Measurements from ENCODE around the gene KRT37.
"Not testable (repeated sequence)": the region's sequence is repeated elsewhere in the genome, so short reads cannot be mapped to it uniquely, and the experiment has no call there.

Gene KRT37

GRCh38 chr17:41403404-41404023 is 20.9 kb downstream of the KRT37 start:
- no peak for DNase-seq

GRCh38 chr17:41402161-41402560 is 22.2 kb downstream of the KRT37 start:
- no peak for DNase-seq

DNA sequence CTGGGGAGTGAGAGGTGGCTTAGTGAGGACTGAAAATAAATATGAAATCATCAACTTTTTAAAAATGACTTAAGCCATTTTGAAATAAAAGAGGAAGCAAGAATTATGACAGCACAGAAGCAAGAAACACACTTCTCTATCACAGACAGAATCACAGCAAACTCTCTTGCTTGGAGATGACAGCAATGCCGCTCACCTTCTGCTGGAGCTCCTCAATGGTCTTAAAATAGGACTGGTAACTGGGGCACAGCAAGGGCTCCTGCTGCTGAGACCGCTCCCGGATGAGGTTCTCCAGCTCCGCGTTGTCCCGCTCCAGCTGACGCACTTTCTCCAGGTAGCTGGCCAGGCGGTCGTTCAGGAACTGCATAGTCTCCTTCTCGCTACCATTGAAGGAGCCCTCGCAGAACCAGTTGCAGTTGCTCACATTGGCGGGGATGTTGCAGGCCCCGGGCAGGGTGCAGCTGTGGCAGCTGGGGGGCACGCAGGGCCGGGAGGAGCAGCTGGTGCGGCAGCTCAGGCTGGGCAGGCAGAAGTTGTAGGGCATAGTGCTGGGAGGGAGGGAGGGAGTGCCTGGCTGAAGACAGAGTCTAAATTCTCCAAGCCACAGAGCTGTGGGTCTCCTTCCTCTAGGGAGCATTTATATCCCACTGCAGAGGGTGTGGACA is 27.3 kb downstream of the KRT37 start, which contains the start of gene KRT31:
Gene KRT31, minus strand, starts transcription at position 613 of the 665 bp plus-strand sequence. Its CDS starts 69 bp downstream, at position 544.
- no peak for DNase-seq

DNA sequence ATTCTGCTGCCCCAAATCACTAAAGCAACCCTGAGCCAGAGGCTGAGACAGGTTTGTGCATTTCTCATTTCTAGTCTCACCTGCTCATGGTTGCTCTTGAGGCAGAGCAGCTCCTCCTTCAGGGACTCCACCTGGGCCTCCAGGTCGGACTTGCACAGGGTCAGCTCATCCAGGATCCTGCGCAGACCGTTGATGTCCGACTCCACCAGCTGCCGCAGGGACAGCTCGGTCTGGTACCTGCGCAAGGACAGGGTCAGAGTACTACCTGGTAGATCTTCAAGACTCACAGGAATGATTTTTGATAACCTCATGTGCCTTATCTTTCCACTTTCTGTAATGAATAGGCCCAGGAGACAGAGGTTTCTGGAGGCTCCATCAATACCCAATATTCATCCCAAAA is 28.0 kb downstream of the KRT37 start:
- DNase-seq: no peak

DNA sequence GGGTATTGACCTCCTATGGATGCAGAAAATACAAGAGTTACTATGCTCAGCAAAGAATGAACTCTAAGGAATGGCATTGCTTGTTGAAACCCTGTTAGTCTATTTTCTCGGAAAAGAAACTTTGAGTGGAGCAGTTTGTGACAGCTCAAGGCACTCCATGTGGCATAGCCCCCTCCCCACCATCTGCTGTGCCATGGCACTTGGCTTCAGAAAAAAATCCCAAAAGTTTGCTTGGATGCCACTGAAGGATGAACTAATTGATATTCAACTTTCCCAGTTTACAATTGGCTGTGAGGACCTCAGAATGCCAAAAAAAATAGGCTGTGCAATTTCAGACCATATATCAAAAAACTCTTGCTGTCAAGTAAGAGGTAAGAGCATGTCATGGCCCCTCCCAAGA is 28.8 kb downstream of the KRT37 start:
- DNase-seq: no peak

DNA sequence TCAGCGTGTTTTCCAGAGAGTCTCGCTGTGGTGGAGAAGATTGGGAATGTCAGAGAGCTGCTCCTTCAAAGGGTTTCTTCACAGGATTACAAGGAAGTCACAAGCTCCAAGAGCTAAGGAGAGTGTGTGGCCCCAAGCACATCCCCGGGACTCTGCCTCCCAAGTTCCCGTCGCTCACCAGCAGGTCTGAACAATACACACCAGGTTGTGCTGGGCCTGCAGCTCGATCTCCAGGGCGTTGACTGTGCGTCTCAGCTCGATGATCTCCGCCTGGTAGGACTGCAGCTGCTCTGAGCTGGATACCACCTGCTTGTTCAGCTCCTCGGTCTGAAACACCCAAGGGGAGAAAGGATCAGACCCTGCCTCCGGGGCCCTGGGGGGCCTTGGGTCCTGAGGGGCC is 29.3 kb downstream of the KRT37 start:
- DNase-seq: not testable (repeated sequence)

DNA sequence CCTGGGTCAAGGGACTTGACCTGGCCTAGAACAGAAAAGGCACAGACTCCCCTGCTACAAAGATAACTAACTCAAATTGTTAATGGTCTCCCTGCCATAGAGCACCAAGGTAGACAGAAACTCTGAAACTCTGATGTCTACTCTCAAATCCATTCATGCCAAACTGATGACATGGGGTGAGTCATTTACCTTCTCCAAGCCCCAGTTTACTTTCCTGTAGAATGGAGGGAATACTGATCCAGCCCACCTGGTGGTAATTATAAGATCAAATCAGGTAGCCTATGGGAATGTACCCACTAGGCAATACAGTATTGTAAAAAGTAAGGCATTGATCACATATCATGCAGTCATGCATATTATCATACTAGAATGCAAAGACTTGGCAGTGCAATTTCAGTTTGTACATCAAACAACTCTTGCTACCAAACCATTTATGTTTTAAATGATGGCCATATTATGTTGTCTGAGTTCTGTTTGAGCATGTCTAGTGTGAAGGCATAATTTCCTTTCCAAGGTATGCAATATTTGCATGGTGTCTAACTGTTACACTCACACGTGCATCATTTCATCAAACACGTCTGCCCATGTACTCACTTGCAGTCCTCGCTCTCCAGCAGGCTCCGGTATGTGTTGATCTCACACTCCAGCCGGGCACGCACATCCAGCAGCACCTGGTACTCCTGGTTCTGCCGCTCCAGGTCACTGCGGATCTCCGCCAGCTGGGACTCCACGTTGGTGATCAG is 30.0 kb downstream of the KRT37 start:
- no peak for DNase-seq

GRCh38 chr17:41393826-41394225 is 30.6 kb downstream of the KRT37 start:
- no peak for DNase-seq

DNA sequence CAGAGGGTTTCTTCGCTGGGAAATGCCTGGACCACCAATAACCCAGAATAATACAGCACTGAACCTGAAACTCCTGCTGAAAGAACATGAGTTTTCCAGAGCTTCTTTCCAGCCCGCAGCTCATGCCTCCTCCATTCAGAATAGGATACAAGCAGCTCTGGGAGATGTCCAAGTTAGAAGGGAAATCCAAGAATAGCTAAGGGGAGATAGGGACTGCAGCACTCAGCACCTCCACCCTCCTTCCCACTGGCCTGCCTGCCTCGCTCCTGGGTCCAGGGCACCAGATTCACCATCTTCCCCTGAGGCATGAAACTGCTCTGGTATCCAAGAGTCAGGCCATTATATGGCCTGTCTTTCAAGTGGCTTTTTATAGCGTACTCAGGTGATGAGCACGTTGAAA is 31.1 kb downstream of the KRT37 start:
- DNase-seq: no peak

DNA sequence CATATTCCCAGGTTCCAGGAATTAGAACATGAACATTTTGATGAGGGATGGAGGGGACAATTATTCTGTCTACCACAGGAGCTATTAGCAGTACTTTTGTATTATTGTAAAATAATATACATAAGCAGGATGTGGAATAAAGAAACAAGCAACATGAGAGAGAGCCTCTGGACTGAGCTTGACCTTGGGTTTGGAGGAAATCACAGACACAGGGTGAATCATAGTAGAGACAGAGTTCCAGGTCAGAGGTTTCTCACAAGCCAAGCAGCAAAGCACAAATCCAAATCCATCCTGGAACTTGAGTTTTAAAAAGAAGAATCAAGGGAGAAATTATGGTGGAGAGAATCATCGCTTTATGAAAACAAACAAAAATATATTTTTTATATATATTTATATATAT is 32.1 kb downstream of the KRT37 start:
- no peak for DNase-seq

- DNase-seq: no peak
Measured at GRCh38 chr17:41391535-41391934, 32.9 kb downstream of the KRT37 start.

GRCh38 chr17:41390411-41390938 is 33.9 kb downstream of the KRT37 start:
- no peak for DNase-seq

DNA sequence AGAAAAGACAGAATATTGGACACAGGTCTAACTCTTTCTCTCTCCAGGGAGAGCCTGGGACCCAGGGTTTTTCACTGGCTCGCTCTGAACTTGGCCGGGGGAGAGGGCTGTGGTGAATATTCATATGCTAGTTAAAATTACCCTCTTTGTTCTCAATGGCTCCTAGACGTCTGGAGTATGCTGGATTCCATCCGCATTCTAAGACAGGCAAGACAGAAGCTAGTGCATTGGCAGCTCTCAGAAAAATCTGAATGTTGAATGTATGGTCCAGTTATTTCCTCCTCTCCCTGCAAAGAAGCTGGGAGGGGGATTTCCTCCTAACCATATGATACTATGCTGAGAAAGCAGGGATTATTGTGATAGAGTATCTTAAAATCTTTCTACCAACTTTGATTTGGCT is 36.7 kb downstream of the KRT37 start:
- no peak for DNase-seq

DNA sequence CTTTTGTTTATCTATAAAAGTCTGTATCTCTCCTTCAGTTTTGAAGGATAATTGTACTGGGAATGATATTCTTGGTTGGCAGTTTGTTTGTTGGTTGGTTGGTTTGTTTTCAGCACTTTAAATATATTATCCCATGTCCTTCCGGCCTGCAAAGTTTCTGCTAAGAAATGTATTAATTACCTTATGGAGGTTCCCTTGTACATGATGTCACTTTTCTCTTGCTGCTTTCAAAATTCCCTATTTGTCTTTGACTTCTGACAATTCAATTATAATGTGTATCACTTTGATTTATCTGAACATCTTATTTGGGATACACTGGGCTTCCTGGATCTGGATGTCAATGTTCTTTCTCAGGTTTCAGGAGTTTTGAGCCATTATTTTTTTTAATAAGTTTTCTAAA is 38.2 kb downstream of the KRT37 start:
- no peak for DNase-seq

- DNase-seq: no peak
Measured at GRCh38 chr17:41383690-41384089, 40.7 kb downstream of the KRT37 start.

GRCh38 chr17:41382394-41382793 is 42.0 kb downstream of the KRT37 start:
- DNase-seq: no peak

GRCh38 chr17:41381943-41382342 is 42.4 kb downstream of the KRT37 start, which contains the start of gene KRT34:
Gene KRT34, minus strand, starts transcription at chr17:41382306. Its CDS starts 60 bp downstream, at chr17:41382246.
- DNase-seq: not testable (repeated sequence)

DNA sequence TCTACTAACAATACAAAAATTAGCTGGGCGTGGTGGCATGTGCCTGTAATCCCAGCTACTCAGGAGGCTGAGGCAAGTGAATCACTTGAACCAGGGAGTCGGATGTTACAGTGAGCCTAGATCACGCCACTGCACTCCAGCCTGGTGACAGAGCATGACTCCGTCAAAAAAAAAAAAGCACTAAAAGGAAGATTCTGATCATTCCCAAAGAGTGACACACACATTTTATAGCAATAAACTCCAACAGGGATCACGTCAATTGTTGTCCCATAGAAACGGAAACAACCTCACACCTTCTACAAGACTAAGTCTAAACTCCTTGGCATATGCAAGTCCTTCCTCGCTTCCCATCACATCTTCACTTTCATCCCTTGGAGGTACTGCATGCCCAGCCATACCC is 44.3 kb downstream of the KRT37 start:
- DNase-seq: not testable (repeated sequence)

- no peak for DNase-seq
Measured at GRCh38 chr17:41377546-41377945, 46.8 kb downstream of the KRT37 start.
